NCI-H1105 treated with DMSO at 0.1 percent for 48 hours (cell line): ENCODE measurements around the gene SPDEF.

Source experiments
- DNase-seq: peaks from one replicate; lab custom pipeline; 2025; lab: John Stamatoyannopoulos, UW

Gene SPDEF

GRCh38 chr6:34556031-34556471 lies at the start of gene SPDEF:
TSS of gene SPDEF (minus strand) at chr6:34556329. CDS start at chr6:34544455, 11,874 bp downstream.
- no peak for DNase-seq

- no peak for DNase-seq
Observed at GRCh38 chr6:34603707-34604106, 47.6 kb upstream of the SPDEF start.

GRCh38 chr6:34602318-34603111 lies 46.4 kb upstream of the SPDEF start:
- peak; percentile 46 for DNase-seq

- DNase-seq = peak; percentile 71
Observed at GRCh38 chr6:34601706-34602105, 45.6 kb upstream of the SPDEF start.

GRCh38 chr6:34600796-34601195 lies 44.7 kb upstream of the SPDEF start:
- DNase-seq = no peak

- DNase-seq = no peak
Observed at GRCh38 chr6:34600101-34600500, 44.0 kb upstream of the SPDEF start.

- DNase-seq = no peak
Observed at GRCh38 chr6:34598712-34599111, 42.6 kb upstream of the SPDEF start.

GRCh38 chr6:34597605-34598353 lies 41.6 kb upstream of the SPDEF start:
- no peak for DNase-seq

GRCh38 chr6:34596798-34597197 lies 40.7 kb upstream of the SPDEF start:
- DNase-seq = no peak

- no peak for DNase-seq
Observed at GRCh38 chr6:34595332-34596184, 39.4 kb upstream of the SPDEF start.

GRCh38 chr6:34593701-34594100 lies 37.6 kb upstream of the SPDEF start:
- no peak for DNase-seq

GRCh38 chr6:34592208-34592952 lies 36.3 kb upstream of the SPDEF start:
- DNase-seq = no peak

GRCh38 chr6:34589691-34590090 lies 33.6 kb upstream of the SPDEF start:
- DNase-seq = no peak

GRCh38 chr6:34589140-34589539 lies 33.0 kb upstream of the SPDEF start:
- DNase-seq = no peak

- no peak for DNase-seq
Observed at GRCh38 chr6:34587851-34588250, 31.7 kb upstream of the SPDEF start.

GRCh38 chr6:34587325-34587724 lies 31.2 kb upstream of the SPDEF start:
- no peak for DNase-seq

GRCh38 chr6:34586327-34587040 lies 30.4 kb upstream of the SPDEF start:
- no peak for DNase-seq

- no peak for DNase-seq
Observed at GRCh38 chr6:34585512-34586061, 29.5 kb upstream of the SPDEF start.

- DNase-seq = no peak
Observed at GRCh38 chr6:34585108-34585507, 29.0 kb upstream of the SPDEF start.

GRCh38 chr6:34584694-34585093 lies 28.6 kb upstream of the SPDEF start:
- no peak for DNase-seq
